Testis (tissue), 2 donors: ENCODE results near the gene MCEE.

Experiments
- POLR2A ChIP-seq: fragments of 450-650 bp; IDR thresholded peaks from one replicate; pipeline ENCODE4 v1.6.1; 2017; ENCODE audit warnings: antibody characterized with exemption, mild to moderate bottlenecking, moderate library complexity
- TF ChIP-seq, protein P1 (sequence below), 3 experiments: fragments of 450-650 bp in 2 of 3; fragments of 200-600 bp in 1 of 3; sonication (generic) in 1 of 3; IDR thresholded peaks; one replicate each; pipeline ENCODE4 v1.5.1; 2016 to 2019; ENCODE audit warnings: antibody characterized with exemption in 3 of 3, mild to moderate bottlenecking in 2 of 3, moderate library complexity in 1 of 3

DNA sequence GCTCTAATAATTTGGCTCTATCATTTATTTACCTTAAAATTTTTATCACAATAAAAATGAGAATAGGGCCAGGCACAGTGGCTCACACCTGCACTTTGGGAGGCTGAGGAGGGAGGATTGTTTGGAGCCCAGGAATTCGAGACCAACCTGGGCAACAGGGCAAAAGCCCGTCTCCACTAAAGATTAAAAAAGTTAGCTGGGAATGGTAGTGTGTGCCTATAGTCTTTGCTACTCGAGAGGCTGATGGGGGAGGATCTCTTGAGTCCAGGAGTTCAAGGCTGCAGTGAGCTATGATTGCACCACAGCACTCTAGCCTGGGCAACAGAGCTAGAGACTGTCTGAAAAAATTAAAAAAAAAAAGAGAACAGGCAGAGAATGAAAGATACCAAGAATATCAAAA is 6.1 kb upstream of the MCEE start:
- TF ChIP-seq, protein P1, sequence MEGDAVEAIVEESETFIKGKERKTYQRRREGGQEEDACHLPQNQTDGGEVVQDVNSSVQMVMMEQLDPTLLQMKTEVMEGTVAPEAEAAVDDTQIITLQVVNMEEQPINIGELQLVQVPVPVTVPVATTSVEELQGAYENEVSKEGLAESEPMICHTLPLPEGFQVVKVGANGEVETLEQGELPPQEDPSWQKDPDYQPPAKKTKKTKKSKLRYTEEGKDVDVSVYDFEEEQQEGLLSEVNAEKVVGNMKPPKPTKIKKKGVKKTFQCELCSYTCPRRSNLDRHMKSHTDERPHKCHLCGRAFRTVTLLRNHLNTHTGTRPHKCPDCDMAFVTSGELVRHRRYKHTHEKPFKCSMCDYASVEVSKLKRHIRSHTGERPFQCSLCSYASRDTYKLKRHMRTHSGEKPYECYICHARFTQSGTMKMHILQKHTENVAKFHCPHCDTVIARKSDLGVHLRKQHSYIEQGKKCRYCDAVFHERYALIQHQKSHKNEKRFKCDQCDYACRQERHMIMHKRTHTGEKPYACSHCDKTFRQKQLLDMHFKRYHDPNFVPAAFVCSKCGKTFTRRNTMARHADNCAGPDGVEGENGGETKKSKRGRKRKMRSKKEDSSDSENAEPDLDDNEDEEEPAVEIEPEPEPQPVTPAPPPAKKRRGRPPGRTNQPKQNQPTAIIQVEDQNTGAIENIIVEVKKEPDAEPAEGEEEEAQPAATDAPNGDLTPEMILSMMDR (IDR thresholded peaks at IDR 0.05): no peak
- no peak for TF ChIP-seq POLR2A
